Endothelial cell of umbilical vein (primary cell): ENCODE measurements around the gene HCAR1. TPM values are rescaled to one million over a fixed set of nuclear protein-coding genes. Genes with fewer than 3 reads are reported as not detected.

Source experiments
- BruUV-seq: library from RNA; stranded (reverse); fragments of 400-500 nt; replicated peaks from 2 replicates; lab custom pipeline; 2021; lab: Mats Ljungman, UMichigan
- CTCF ChIA-PET: fragments of 300-600, 350-600 bp; sonication (Branson Sonifier 250); formaldehyde crosslinking; loops from one replicate; lab custom pipeline; 2021; ENCODE audit warnings: antibody characterized with exemption, inconsistent platforms; lab: Charles Lee
- POLR2A ChIA-PET: fragments of 300-600, 350-600 bp; sonication (Branson Sonifier 250); formaldehyde crosslinking; loops from one replicate; lab custom pipeline; 2021; ENCODE audit warnings: antibody characterized with exemption, inconsistent platforms; lab: Charles Lee
- DNase-seq: peaks from one replicate; pipeline ENCODE4 v3.0.0-alpha.2; 2011; ENCODE audit warnings: low read depth, low spot score
- FAIRE-seq: peaks from 2 replicates; lab custom pipeline; 2011; peaks lifted over from hg19 to GRCh38; lab: Jason Lieb, UNC
- H2AFZ ChIP-seq: 2 replicates; pipeline ENCODE4 v1.6.0; 2012; ENCODE audit warnings: low read depth, low read length, control low read depth, inconsistent platforms
- H3K27ac ChIP-seq: 2 replicates; pipeline ENCODE4 v1.5.1; 2011; ENCODE audit warnings: low read depth, mild to moderate bottlenecking, control low read depth, low read length, moderate library complexity; ENCODE audit not compliant: insufficient read depth
- H3K27me3 ChIP-seq, 2 experiments: 2 replicates each; pipeline versions ENCODE4 v1.6.0 to v1.6.1; 2011; ENCODE audit warnings: low read length in 2 of 2, mixed read lengths in 1 of 2; ENCODE audit not compliant: control insufficient read depth in 2 of 2, insufficient read depth in 2 of 2
- H3K36me3 ChIP-seq, 2 experiments: 2 replicates in 1 of 2; 3 replicates in 1 of 2; pipeline ENCODE4 v1.5.1; 2011; ENCODE audit warnings: low read length in 2 of 2, mild to moderate bottlenecking in 1 of 2, moderate library complexity in 1 of 2; ENCODE audit not compliant: control insufficient read depth in 2 of 2, insufficient read depth in 2 of 2; ENCODE audit errors: extremely low read depth in 1 of 2
- H3K4me1 ChIP-seq: 3 replicates; pipeline ENCODE4 v1.5.1; 2011; ENCODE audit warnings: mild to moderate bottlenecking, low read length; ENCODE audit not compliant: control insufficient read depth, insufficient read depth; ENCODE audit errors: extremely low read depth
- H3K4me2 ChIP-seq: 2 replicates; pipeline ENCODE4 v1.6.1; 2011; ENCODE audit warnings: low read length, control low read depth, mixed read lengths; ENCODE audit not compliant: insufficient read depth
- H3K4me3 ChIP-seq, 3 experiments: fragments of 200-600 bp in 1 of 3; sonication (generic), shearing (Covaris generic) in 1 of 3; replicated peaks in 1 of 3; 2 replicates each; pipeline ENCODE4 v1.5.1; 2011 to 2016; ENCODE audit warnings: control low read depth in 3 of 3, low read length in 3 of 3, mild to moderate bottlenecking in 2 of 3, inconsistent platforms in 1 of 3, low read depth in 1 of 3, moderate library complexity in 1 of 3; ENCODE audit not compliant: insufficient read depth in 1 of 3
- H3K79me2 ChIP-seq: 2 replicates; pipeline ENCODE4 v1.6.0; 2012; ENCODE audit warnings: low read length, inconsistent platforms; ENCODE audit not compliant: control insufficient read depth, insufficient read depth
- H3K9ac ChIP-seq: replicated peaks from 2 replicates; pipeline ENCODE3; 2011; ENCODE audit warnings: low read length, control low read depth; ENCODE audit not compliant: insufficient read depth; ENCODE audit errors: extremely low read depth
- H3K9me1 ChIP-seq: replicated peaks from 3 replicates; pipeline ENCODE4 v1.6.0; 2011; ENCODE audit warnings: mild to moderate bottlenecking, low read length; ENCODE audit not compliant: control insufficient read depth, insufficient read depth; ENCODE audit errors: extremely low read depth
- H3K9me3 ChIP-seq: replicated peaks from 2 replicates; pipeline ENCODE4 v1.5.1; 2012; ENCODE audit warnings: low read length, inconsistent platforms; ENCODE audit not compliant: control insufficient read depth, insufficient read depth
- H4K20me1 ChIP-seq: replicated peaks from 2 replicates; pipeline ENCODE3; 2011; ENCODE audit warnings: mild to moderate bottlenecking, low read length; ENCODE audit not compliant: control insufficient read depth, insufficient read depth; ENCODE audit errors: extremely low read depth
- CTCF ChIP-seq, 2 donors: IDR thresholded peaks; 1 replicate in 1 of 2; 2 replicates in 1 of 2; pipeline ENCODE4 v1.5.1; 2011; ENCODE audit warnings: low read length in 2 of 2, mild to moderate bottlenecking in 2 of 2, moderate library complexity in 2 of 2, control low read depth in 1 of 2, inconsistent platforms in 1 of 2, low read depth in 1 of 2; ENCODE audit not compliant: insufficient read depth in 1 of 2; ENCODE audit errors: extremely low read depth in 1 of 2
- EZH2 ChIP-seq: IDR thresholded peaks from 2 replicates; pipeline ENCODE4 v1.6.1; 2012; ENCODE audit warnings: borderline replicate concordance, low read depth, mild to moderate bottlenecking, moderate library complexity, low read length, inconsistent platforms; ENCODE audit not compliant: severe bottlenecking
- FOS ChIP-seq: IDR thresholded peaks from 2 replicates; pipeline ENCODE4 v1.6.1; 2011; ENCODE audit warnings: mild to moderate bottlenecking, low read length, moderate library complexity, borderline replicate concordance; ENCODE audit not compliant: insufficient read depth
- GATA2 ChIP-seq: IDR thresholded peaks from 2 replicates; pipeline ENCODE4 v1.7.0; 2011; ENCODE audit warnings: low read depth, mild to moderate bottlenecking, moderate library complexity, mixed read lengths, low read length; ENCODE audit not compliant: insufficient read length, insufficient read depth
- JUN ChIP-seq: IDR thresholded peaks from 2 replicates; pipeline ENCODE4 v1.6.1; 2011; ENCODE audit warnings: borderline replicate concordance, low read depth; ENCODE audit not compliant: insufficient read length, insufficient read depth
- MAX ChIP-seq: IDR thresholded peaks from 2 replicates; pipeline ENCODE4 v1.6.1; 2011; ENCODE audit not compliant: insufficient read depth, insufficient read length
- MYC ChIP-seq: IDR thresholded peaks from one replicate; pipeline ENCODE4 v1.6.1; 2011; ENCODE audit warnings: mild to moderate bottlenecking, low read depth, low read length
- POLR2A ChIP-seq: IDR thresholded peaks from 2 replicates; pipeline ENCODE4 v1.6.1; 2012; ENCODE audit warnings: low read depth, mild to moderate bottlenecking, control low read depth, low read length
- POLR2AphosphoS5 ChIP-seq: IDR thresholded peaks from 2 replicates; pipeline ENCODE4 v1.6.1; 2012; ENCODE audit warnings: low read depth, mild to moderate bottlenecking, control low read depth, low read length, moderate library complexity; ENCODE audit not compliant: insufficient read depth
- dilution Hi-C: fragments of 300-500 bp; cut with MboI; formaldehyde crosslinking; loops from one replicate; pipeline ENCODE4 v1.15.0; 2019; ENCODE audit warnings: low sequenced_read_pairs; ENCODE audit not compliant: extremely low pct_ligation_motif_present
- intact Hi-C: fragments of 100-400 bp; cut with micrococcal nuclease; formaldehyde crosslinking; loops from one replicate; pipeline ENCODE4 v1.10.0; 2022
- polyA plus RNA-seq, 4 experiments: library from polyadenylated mRNA; depleted of rRNA in 3 of 4; stranded (reverse) in 3 of 4; unstranded in 1 of 4; fragments of >200 nt; gene quantifications; 2 replicates each; pipeline versions ENCODE4 v1.2.1 to v1.2.3, GENCODE V29; 2011 to 2012; ENCODE audit warnings: missing spikeins in 1 of 4
- total RNA-seq: library from RNA; stranded (reverse); gene quantifications from 2 replicates; pipeline ENCODE4 v1.2.3, GENCODE V29; 2021

HCAR1 gene
- total and polyA plus RNA-seq, 2 donors (not counting 3 experiments of a cell fraction or from before 2014, with no cell fraction given): 0.04 TPM; not detected in 1

- H3K79me2 ChIP-seq: no peaks in the 10 kb centered on the region
- ChIA-PET CTCF (interaction anchor here (1.6 kb wide), 1 partner anchor 88 kb away, joined by 5 read pairs; no protein-coding TSS in a partner anchor), POLR2A (no interaction called here)
- DNase-seq (peak; percentile 75), FAIRE-seq (peak; percentile 88)
- H3K9me1 ChIP-seq: no peaks in the 10 kb centered on the region
- no peaks in the 10 kb centered on the region for H3K27me3 ChIP-seq
- no peaks in the 10 kb centered on the region for H4K20me1 ChIP-seq
- peak overlapping the region; percentile 69 for H3K27ac ChIP-seq
- H3K36me3 ChIP-seq: no peaks in the 10 kb centered on the region
- peaks cover 16% of the 10 kb centered on the region for H3K4me1 ChIP-seq
- peak overlapping the region; percentile 74 for H3K9ac ChIP-seq
- dilution Hi-C loops (no loop called here), intact Hi-C loops (no loop called here)
- TF ChIP-seq CTCF (IDR thresholded peaks at IDR 0.05; ENCODE audit: extremely low read depth in 1 of 2, insufficient read depth in 1 of 2, low read depth in 1 of 2, low read length in 2 of 2): no peak
- TF ChIP-seq MYC: no peak
- TF ChIP-seq GATA2: peak; percentile 90
- TF ChIP-seq FOS: peak; percentile 42
- no peak for TF ChIP-seq POLR2AphosphoS5
- no peak for TF ChIP-seq MAX
- no peak for TF ChIP-seq POLR2A
- TF ChIP-seq EZH2: no peak
- peak; percentile 82 for TF ChIP-seq JUN
- no peaks in the 10 kb centered on the region for H3K9me3 ChIP-seq
- no TSS peak for BruUV-seq
- no peak overlapping the region for H3K4me3 ChIP-seq
- H3K4me2 ChIP-seq: peak overlapping the region; percentile 83
- H2AFZ ChIP-seq: peak overlapping the region; percentile 51
These were observed 4.5 kb downstream of the HCAR1 start for GRCh38 chr12:122726080-122726558.
